Small intestine (tissue), 7 donors: ENCODE measurements around the gene CSNK1G2. TPM values are rescaled to one million over a fixed set of nuclear protein-coding genes. Genes with fewer than 3 reads are reported as not detected.

Experiments
- DNase-seq, 2 donors: peaks; one replicate each; pipeline versions ENCODE4 v3.0.0 to v3.0.0-alpha.2; 2013
- FAIRE-seq: peaks from 2 replicates; lab custom pipeline; 2012; peaks lifted over from hg19 to GRCh38; lab: Jason Lieb, UNC
- H3K27ac ChIP-seq, 3 donors: one replicate each; pipeline ENCODE4 v1.5.1; 2013; ENCODE audit warnings: low read length in 2 of 3, mild to moderate bottlenecking in 2 of 3, control low read depth in 1 of 3, inconsistent platforms in 1 of 3, low read depth in 1 of 3, moderate library complexity in 1 of 3
- H3K27me3 ChIP-seq, 3 donors: one replicate each; pipeline ENCODE4 v1.6.1; 2013; ENCODE audit warnings: low read length in 3 of 3, inconsistent platforms in 1 of 3; ENCODE audit not compliant: control insufficient read depth in 3 of 3, insufficient read depth in 3 of 3
- H3K36me3 ChIP-seq, 3 donors: one replicate each; pipeline ENCODE4 v1.6.1; 2013; ENCODE audit warnings: low read length in 3 of 3, inconsistent platforms in 1 of 3, low read depth in 1 of 3, mild to moderate bottlenecking in 1 of 3, moderate library complexity in 1 of 3; ENCODE audit not compliant: control insufficient read depth in 3 of 3, insufficient read depth in 2 of 3
- H3K4me1 ChIP-seq, 3 donors: one replicate each; pipeline ENCODE4 v1.6.1; 2013; ENCODE audit warnings: low read length in 2 of 3, inconsistent platforms in 1 of 3, low read depth in 1 of 3, mild to moderate bottlenecking in 1 of 3, moderate library complexity in 1 of 3; ENCODE audit not compliant: control insufficient read depth in 3 of 3, insufficient read depth in 2 of 3
- H3K4me3 ChIP-seq, 3 donors: one replicate each; pipeline ENCODE4 v1.5.1; 2013; ENCODE audit warnings: low read length in 3 of 3, control low read depth in 1 of 3, inconsistent platforms in 1 of 3, low read depth in 1 of 3, mild to moderate bottlenecking in 1 of 3, moderate library complexity in 1 of 3
- H3K9me3 ChIP-seq, 2 donors: one replicate each; pipeline ENCODE4 v1.6.1; 2013; ENCODE audit warnings: low read depth in 1 of 2, low read length in 1 of 2; ENCODE audit not compliant: control insufficient read depth in 2 of 2, insufficient read depth in 1 of 2
- WGBS, 3 donors: extraction: QIAGEN DNeasy Blood & Tissue Kit; methylation state at CpG; one replicate each; pipeline ENCODE4 v1.1.7; 2013; 5-methylcytosine and 5-hydroxymethylcytosine counted together
- polyA plus RNA-seq, 4 donors: library from polyadenylated mRNA; stranded (reverse) in 3 of 4; unstranded in 1 of 4; fragments of 200-250 nt in 3 of 4; fragments of 120-200 nt in 1 of 4; gene quantifications; one replicate each; pipeline versions ENCODE4 v1.2.1 to v1.2.3, GENCODE V29; 2013
- donor health status: healthy with polysubstance abuse.
- donor health status: control.
- donor health status: control.
- donor health status: Bipolar disorder and iron deficiency.
- donor health status: healthy.

The CSNK1G2 gene
- polyA plus RNA-seq, 4 donors: 31.3 to 52.8 (median 42.0) TPM

DNA sequence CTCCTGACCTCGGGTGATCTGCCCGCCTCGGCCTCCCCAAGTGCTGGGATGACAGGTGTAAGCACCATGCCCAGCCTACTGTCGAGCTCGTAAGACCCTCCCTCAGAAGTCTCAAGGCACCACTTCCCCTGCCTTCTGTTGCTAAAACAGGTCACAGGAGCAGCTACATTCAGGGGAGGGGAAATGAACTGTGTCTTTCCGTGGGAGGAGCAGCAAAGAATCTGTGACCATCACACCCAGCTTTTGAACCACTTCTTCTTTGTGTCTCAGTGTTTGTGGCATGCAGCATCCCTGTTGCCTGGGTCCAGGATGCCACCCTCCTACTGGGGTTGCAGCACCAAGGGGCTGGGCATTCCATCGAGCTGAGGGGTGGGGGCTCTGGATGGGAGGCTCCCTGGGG, 7.7 kb upstream of the CSNK1G2 start:
- H3K36me3 ChIP-seq: no peaks in the 10 kb centered on the region
- peaks cover 0 to 19% of the 10 kb centered on the region in 2 donors for H3K9me3 ChIP-seq
- no peak overlapping the region for H3K27ac ChIP-seq
- FAIRE-seq: no peak
- 69 to 72% (median 70%) methylated on average over 7 of the region's 7 CpGs for WGBS, 3 donors
- DNase-seq: no peak
- no peak overlapping the region for H3K4me3 ChIP-seq
- no peaks in the 10 kb centered on the region for H3K27me3 ChIP-seq
- H3K4me1 ChIP-seq: peaks cover 0 to 12% (median 0%) of the 10 kb centered on the region in 3 donors

DNA sequence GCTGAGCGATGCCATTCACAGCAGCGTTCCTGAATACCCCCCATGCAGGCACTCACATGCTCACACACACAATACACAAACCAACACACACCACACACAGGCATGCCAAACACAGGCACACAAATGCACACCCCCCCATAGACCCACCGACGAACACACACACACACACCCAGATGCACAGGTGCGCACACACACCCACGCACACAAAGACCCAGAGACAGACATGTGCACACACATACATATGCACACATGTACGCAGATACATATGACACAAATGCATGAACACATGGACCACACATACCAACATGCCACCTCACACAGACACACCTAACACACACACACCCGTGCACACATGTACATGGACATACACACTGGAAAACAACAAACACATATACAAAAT, 7.0 kb upstream of the CSNK1G2 start:
- Histone ChIP-seq H3K4me1 (peaks cover 0 to 11% (median 0%) of the 10 kb centered on the region in 3 donors), H3K36me3 (no peaks in the 10 kb centered on the region), H3K27me3 (no peaks in the 10 kb centered on the region), H3K27ac (no peak overlapping the region), H3K4me3 (no peak overlapping the region), H3K9me3 (peaks cover 0 to 19% of the 10 kb centered on the region in 2 donors)
- WGBS, 3 donors: 87 to 90% (median 89%) methylated on average over 8 of the region's 8 CpGs
- DNase-seq: no peak
- FAIRE-seq: no peak

GRCh38 chr19:1935484-1936208, 5.3 kb upstream of the CSNK1G2 start:
- Histone ChIP-seq H3K9me3 (peaks cover 0 to 19% of the 10 kb centered on the region in 2 donors), H3K4me1 (peaks cover 0 to 8% (median 3%) of the 10 kb centered on the region in 3 donors), H3K27ac (no peak overlapping the region), H3K4me3 (no peak overlapping the region), H3K36me3 (no peaks in the 10 kb centered on the region), H3K27me3 (no peaks in the 10 kb centered on the region)
- 56 to 72% (median 65%) methylated on average over 11 of the region's 11 CpGs for WGBS, 3 donors
- DNase-seq (peak in 1 of 2 donors; percentile 50), FAIRE-seq (no peak)

DNA sequence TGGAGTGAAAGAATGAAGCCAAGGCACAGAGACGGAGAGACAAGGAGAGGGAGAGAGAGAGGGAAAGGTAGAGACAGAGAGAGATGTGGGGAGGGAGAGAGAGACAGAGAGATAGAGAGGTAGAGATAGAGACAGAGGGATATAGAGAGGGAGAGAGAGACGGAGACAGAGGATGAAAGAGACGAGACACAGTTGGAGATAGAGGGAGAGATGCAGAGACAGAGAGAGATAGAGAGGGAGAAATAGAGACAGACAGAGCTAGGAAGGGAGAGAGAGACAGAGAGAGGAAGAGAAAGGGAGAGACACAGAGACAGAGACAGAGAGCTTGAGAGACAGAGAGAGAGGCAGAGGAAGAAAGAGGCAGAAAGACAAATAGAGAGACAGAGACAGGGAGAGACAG, 4.5 kb upstream of the CSNK1G2 start:
- Histone ChIP-seq H3K36me3 (no peaks in the 10 kb centered on the region), H3K4me3 (no peak overlapping the region), H3K27me3 (no peaks in the 10 kb centered on the region), H3K4me1 (peaks cover 0 to 8% (median 3%) of the 10 kb centered on the region in 3 donors), H3K27ac (no peak overlapping the region), H3K9me3 (peaks cover 0 to 19% of the 10 kb centered on the region in 2 donors)
- FAIRE-seq: no peak
- WGBS, 3 donors: 83 to 93% (median 92%) methylated on average over 3 of the region's 3 CpGs
- no peak for DNase-seq

- 87 to 91% (median 89%) methylated on average over 24 of the region's 24 CpGs for WGBS, 3 donors
- FAIRE-seq: no peak
- no peak for DNase-seq
Observed at GRCh38 chr19:1936916-1937610, 3.9 kb upstream of the CSNK1G2 start.

DNA sequence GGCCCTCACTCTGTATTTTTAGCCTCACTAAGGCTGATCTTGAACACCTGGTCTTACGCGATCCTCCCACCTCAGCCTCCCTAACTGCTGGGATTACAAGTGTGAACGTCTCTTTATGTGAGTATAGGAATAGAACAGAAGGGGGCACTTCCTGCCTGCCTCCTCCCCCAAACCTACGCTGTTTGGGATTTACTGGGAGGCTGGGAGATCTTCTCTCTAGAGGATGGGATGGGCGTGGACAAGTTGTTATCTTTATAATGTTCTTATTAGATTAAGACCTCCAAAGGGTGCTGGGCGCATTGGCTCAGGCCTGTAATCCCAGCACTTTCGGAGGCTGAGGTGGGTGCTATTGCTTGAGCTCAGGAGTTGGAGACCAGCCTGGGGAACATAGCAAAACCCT, 2.9 kb upstream of the CSNK1G2 start:
- no peaks in the 10 kb centered on the region for H3K36me3 ChIP-seq
- FAIRE-seq (no peak), DNase-seq (no peak)
- H3K9me3 ChIP-seq: peaks cover 0 to 10% of the 10 kb centered on the region in 2 donors
- H3K4me1 ChIP-seq: peaks cover 0 to 15% (median 3%) of the 10 kb centered on the region in 3 donors
- no peak overlapping the region for H3K4me3 ChIP-seq
- 72 to 83% (median 81%) methylated on average over 7 of the region's 7 CpGs for WGBS, 3 donors
- H3K27me3 ChIP-seq: no peaks in the 10 kb centered on the region
- no peak overlapping the region for H3K27ac ChIP-seq

More at GRCh38 chr19:1936916-1937610, 3.9 kb upstream of the CSNK1G2 start:
- Histone ChIP-seq H3K36me3 (no peaks in the 10 kb centered on the region), H3K4me1 (peaks cover 0 to 8% (median 3%) of the 10 kb centered on the region in 3 donors), H3K27me3 (no peaks in the 10 kb centered on the region), H3K27ac (no peak overlapping the region), H3K4me3 (no peak overlapping the region), H3K9me3 (peaks cover 0 to 14% of the 10 kb centered on the region in 2 donors)

DNA sequence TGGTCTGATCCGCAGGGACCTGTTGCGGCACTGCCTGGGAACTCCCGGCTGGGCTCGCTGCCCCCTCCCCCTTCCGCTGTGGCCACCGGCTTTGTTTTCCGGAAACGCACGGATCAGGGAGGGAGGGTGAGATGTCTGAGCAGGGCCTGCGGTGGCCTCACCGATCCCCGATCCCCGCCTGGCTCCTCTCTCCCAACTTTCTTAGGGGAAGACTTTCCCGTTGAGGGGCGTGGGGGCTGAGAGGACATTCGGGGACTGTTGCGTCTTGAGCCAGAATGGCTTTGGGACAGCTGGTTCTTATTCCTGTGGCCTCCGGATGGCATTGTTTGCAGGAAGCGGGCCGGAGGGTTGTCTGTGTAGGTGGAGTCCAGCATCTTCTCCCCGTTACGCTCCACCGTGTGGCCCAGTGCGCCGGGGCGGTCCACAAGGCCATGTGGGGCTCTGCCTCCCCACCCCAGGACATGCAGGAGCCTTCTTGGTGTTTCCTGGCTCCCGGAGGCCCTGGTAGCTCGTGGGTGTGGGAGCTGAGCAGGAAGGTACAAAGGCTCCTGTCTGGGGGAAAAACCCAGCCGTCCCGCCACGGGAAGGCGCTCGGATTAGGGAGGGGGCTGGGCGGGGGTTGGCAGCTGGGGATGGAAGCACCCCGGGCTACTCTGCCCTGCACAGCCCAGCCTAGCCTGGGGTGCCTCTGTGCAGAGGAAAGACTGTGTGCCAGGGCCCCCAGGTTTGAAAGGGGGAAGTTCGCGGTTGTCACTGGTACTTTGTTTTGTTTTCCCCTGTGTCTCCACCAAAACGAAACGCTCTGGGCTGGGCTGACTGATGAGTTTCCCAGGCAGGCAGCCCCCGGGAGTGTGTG, 1.3 kb downstream of the CSNK1G2 start:
- no peaks in the 10 kb centered on the region for H3K27me3 ChIP-seq
- H3K27ac ChIP-seq: peak overlapping the region; percentile 74 to 92 (median 81)
- H3K4me1 ChIP-seq: peaks cover 0 to 22% (median 3%) of the 10 kb centered on the region in 3 donors
- DNase-seq: peak; percentile 71 to 88
- no peak for FAIRE-seq
- peaks cover 0 to 15% (median 0%) of the 10 kb centered on the region in 3 donors for H3K36me3 ChIP-seq
- peak overlapping the region; percentile 85 to 97 (median 93) for H3K4me3 ChIP-seq
- no peaks in the 10 kb centered on the region for H3K9me3 ChIP-seq
- WGBS, 3 donors: 0 to 1% (median 1%) methylated on average over 33 to 40 of the region's 40 CpGs
